Muscle of back (tissue), 13 donors: ENCODE data around the gene ANGPTL4. TPM values are rescaled to one million over a fixed set of nuclear protein-coding genes. Genes with fewer than 3 reads are reported as not detected.
"Not testable (repeated sequence)": the region's sequence is repeated elsewhere in the genome, so short reads cannot be mapped to it uniquely, and the experiment has no call there.

ENCODE experiments used
- DNase-seq, 3 donors: peaks; one replicate each; pipeline versions ENCODE4 v3.0.0 to v3.0.0-alpha.2; 2013
- long read RNA-seq, 9 donors: transcript quantifications; one replicate each; lab custom pipeline, GENCODE V29; 2026
- polyA plus RNA-seq, 10 donors: library from polyadenylated mRNA; unstranded; fragments of 120-200 nt; gene quantifications; one replicate each; pipeline ENCODE4 v1.2.1, GENCODE V29; 2013; ENCODE audit not compliant: insufficient read length in 10 of 10

ANGPTL4 gene
- 1 to 10 TPM in 9 of 10 donors, under 1 TPM in 1; 0.79 to 2.8 (median 2.0) TPM for polyA plus RNA-seq
- long read RNA-seq, donor 1 = 0 reads
- long read RNA-seq, donor 2 = 0 reads
- long read RNA-seq, donor 3 = 0 reads
- long read RNA-seq, donor 4 = 0 reads
- long read RNA-seq, donor 5, partial matches to known transcripts = 0 of 1 reads
- long read RNA-seq, donor 5, other reads (novel, unspliced or antisense) = 0 of 1 reads
- long read RNA-seq, donor 6, partial matches to known transcripts = 0 of 1 reads
- long read RNA-seq, donor 6, other reads (novel, unspliced or antisense) = 0 of 1 reads
- long read RNA-seq, donor 7 = 0 reads
- long read RNA-seq, donor 8 = 0 reads
- long read RNA-seq, donor 9, partial matches to known transcripts = 0 of 1 reads
- long read RNA-seq, donor 9, other reads (novel, unspliced or antisense) = 0 of 1 reads

- DNase-seq = peak in 2 of 3 donors; percentile 70 to 81
Observed at GRCh38 chr19:8363803-8364771, at the start of gene ANGPTL4. ANGPTL4 (plus strand) TSS chr19:8364155; CDS start chr19:8364322, 167 bp downstream.

GRCh38 chr19:8314981-8315640 is 48.8 kb upstream of the ANGPTL4 start:
- DNase-seq = not testable (repeated sequence)

- DNase-seq = no peak
Observed at GRCh38 chr19:8316351-8317125, 47.4 kb upstream of the ANGPTL4 start.

- not testable (repeated sequence) for DNase-seq
Observed at GRCh38 chr19:8318835-8319234, 45.1 kb upstream of the ANGPTL4 start.

- DNase-seq = no peak
Observed at GRCh38 chr19:8319807-8320520, 44.0 kb upstream of the ANGPTL4 start.

GRCh38 chr19:8320564-8321066 is 43.3 kb upstream of the ANGPTL4 start:
- no peak for DNase-seq

GRCh38 chr19:8321067-8321985 is 42.6 kb upstream of the ANGPTL4 start, which contains the start of the genes NDUFA7 and RPS28:
NDUFA7 (minus strand) TSS chr19:8321375; CDS start chr19:8321358, 17 bp downstream.
RPS28 (plus strand) TSS chr19:8321496; CDS start chr19:8321531, 35 bp downstream.
- peak; percentile 97 to 98 (median 98) for DNase-seq

GRCh38 chr19:8321986-8322637 is 41.8 kb upstream of the ANGPTL4 start:
- DNase-seq = peak in 1 of 3 donors; percentile 54

- DNase-seq = no peak
Observed at GRCh38 chr19:8322638-8322997, 41.3 kb upstream of the ANGPTL4 start.

GRCh38 chr19:8323781-8324185 is 40.2 kb upstream of the ANGPTL4 start:
- no peak for DNase-seq

- no peak for DNase-seq
Observed at GRCh38 chr19:8324186-8325050, 39.5 kb upstream of the ANGPTL4 start.

- DNase-seq = no peak
Observed at GRCh38 chr19:8325454-8325853, 38.5 kb upstream of the ANGPTL4 start.

- DNase-seq = no peak
Observed at GRCh38 chr19:8329996-8330395, 34.0 kb upstream of the ANGPTL4 start.

- DNase-seq = no peak
Observed at GRCh38 chr19:8331263-8331845, 32.6 kb upstream of the ANGPTL4 start.

GRCh38 chr19:8332976-8333766 is 30.8 kb upstream of the ANGPTL4 start:
- DNase-seq = no peak
